Activated CD4-positive, alpha-beta T cell treated with anti-CD3 and anti-CD28 coated beads, Interleukin-2, amount 10 ng/mL, durations not matched to agents 7 days and 5 days (primary cell): ENCODE results near the gene ATRAID. TPM values are rescaled to one million over a fixed set of nuclear protein-coding genes. Genes with fewer than 3 reads are reported as not detected.

ENCODE experiments used
- CTCF ChIA-PET: fragments of 350-600 bp; sonication (Branson Sonifier 250); formaldehyde crosslinking; loops from one replicate; lab custom pipeline; 2021; ENCODE audit warnings: antibody characterized with exemption; lab: Charles Lee
- POLR2A ChIA-PET: fragments of 350-600 bp; sonication (Branson Sonifier 250); formaldehyde crosslinking; loops from one replicate; lab custom pipeline; 2021; ENCODE audit warnings: antibody characterized with exemption; lab: Charles Lee
- DNase-seq: peaks from one replicate; pipeline ENCODE4 v3.0.0-alpha.2; 2020
- H3K27ac Mint-ChIP-seq: one replicate; pipeline ENCODE4 v1.8.0; 2021; ENCODE audit warnings: mild to moderate bottlenecking, moderate library complexity, mixed read lengths
- H3K27me3 Mint-ChIP-seq: one replicate; pipeline ENCODE4 v1.8.0; 2021; ENCODE audit warnings: mixed read lengths
- H3K36me3 Mint-ChIP-seq: one replicate; pipeline ENCODE4 v1.8.0; 2021; ENCODE audit warnings: low read depth, mixed read lengths
- H3K4me1 Mint-ChIP-seq: one replicate; pipeline ENCODE4 v1.8.0; 2021; ENCODE audit warnings: mixed read lengths
- H3K4me3 Mint-ChIP-seq: one replicate; pipeline ENCODE4 v1.8.0; 2021; ENCODE audit warnings: mild to moderate bottlenecking, moderate library complexity, mixed read lengths
- H3K9me3 Mint-ChIP-seq: one replicate; pipeline ENCODE4 v1.8.0; 2021; ENCODE audit warnings: mixed read lengths
- total RNA-seq, 2 experiments: library from RNA; stranded (reverse); gene quantifications; one replicate each; pipeline ENCODE4 v1.2.3, GENCODE V29; 2021

ATRAID gene
- total RNA-seq, 2 experiments from 2014 or later: 72.5 to 81.8 TPM

- Mint-ChIP-seq H3K4me3 (peak overlapping the region; percentile 94), H3K9me3 (no peaks in the 10 kb centered on the region), H3K36me3 (peaks cover 47% of the 10 kb centered on the region), H3K27ac (peak overlapping the region; percentile 96), H3K27me3 (no peaks in the 10 kb centered on the region), H3K4me1 (peaks cover 58% of the 10 kb centered on the region)
- no peak for DNase-seq
- ChIA-PET CTCF (interaction anchor here (0.7 kb wide), 1 partner anchor 13 kb away, joined by 3 read pairs; no protein-coding TSS in a partner anchor), POLR2A (interaction anchor here (0.7 kb wide), 1 partner anchor 86 kb away, joined by 3 read pairs; no protein-coding TSS in a partner anchor)
These were observed 4.7 kb downstream of the ATRAID start for GRCh38 chr2:27216416-27217137.

GRCh38 chr2:27217173-27218121 lies 5.6 kb downstream of the ATRAID start, which contains the start of gene CAD:
Gene CAD, plus strand, starts transcription at chr2:27217369. Its CDS starts 183 bp downstream, at chr2:27217552.
- no peaks in the 10 kb centered on the region for H3K27me3 Mint-ChIP-seq

GRCh38 chr2:27218614-27219013 lies 6.8 kb downstream of the ATRAID start:
- Mint-ChIP-seq H3K4me3 (peak overlapping the region; percentile 94), H3K4me1 (peaks cover 49% of the 10 kb centered on the region), H3K9me3 (no peaks in the 10 kb centered on the region), H3K36me3 (peaks cover 57% of the 10 kb centered on the region), H3K27me3 (no peaks in the 10 kb centered on the region), H3K27ac (peak overlapping the region; percentile 96)
- CTCF ChIA-PET: interaction anchor here (1.0 kb wide), 1 partner anchor 28 kb away, joined by 3 read pairs; no protein-coding TSS in a partner anchor
- no peak for DNase-seq
- POLR2A ChIA-PET: no interaction called here

More at GRCh38 chr2:27217173-27218121, 5.6 kb downstream of the ATRAID start, which contains the start of gene CAD:
- Mint-ChIP-seq H3K9me3 (no peaks in the 10 kb centered on the region), H3K4me1 (peaks cover 58% of the 10 kb centered on the region), H3K4me3 (peak within 1 kb of the TSS; percentile 94), H3K27ac (peak within 1 kb of the TSS; percentile 96), H3K36me3 (peaks cover 51% of the 10 kb centered on the region)
- ChIA-PET POLR2A (interaction anchor here (0.7 kb wide), 1 partner anchor 85 kb away, joined by 3 read pairs; no protein-coding TSS in a partner anchor), CTCF (interaction anchor here (0.6 to 1.0 kb wide), 4 partner anchors 14 to 183 kb away, joined by 3 read pairs; no protein-coding TSS in a partner anchor)
- peak; percentile 88 for DNase-seq

- Mint-ChIP-seq H3K4me1 (peaks cover 46% of the 10 kb centered on the region), H3K27ac (no peak overlapping the region), H3K27me3 (no peaks in the 10 kb centered on the region), H3K9me3 (no peaks in the 10 kb centered on the region), H3K4me3 (peak overlapping the region; percentile 94), H3K36me3 (peaks cover 54% of the 10 kb centered on the region)
- POLR2A ChIA-PET: no interaction called here
- CTCF ChIA-PET: no interaction called here
- DNase-seq: no peak
These were observed 7.2 kb downstream of the ATRAID start for GRCh38 chr2:27219091-27219490.

- H3K9me3 Mint-ChIP-seq: no peaks in the 10 kb centered on the region
- POLR2A ChIA-PET: no interaction called here
- CTCF ChIA-PET: no interaction called here
- no peak overlapping the region for H3K4me3 Mint-ChIP-seq
- H3K27me3 Mint-ChIP-seq: no peaks in the 10 kb centered on the region
- peaks cover 61% of the 10 kb centered on the region for H3K36me3 Mint-ChIP-seq
- H3K4me1 Mint-ChIP-seq: peaks cover 42% of the 10 kb centered on the region
- no peak overlapping the region for H3K27ac Mint-ChIP-seq
- DNase-seq: no peak
These were observed 8.2 kb downstream of the ATRAID start for GRCh38 chr2:27220091-27220490.

GRCh38 chr2:27221166-27221565 lies 9.3 kb downstream of the ATRAID start:
- ChIA-PET CTCF (interaction anchor here (0.6 kb wide), 1 partner anchor 735 kb away, joined by 4 read pairs; no protein-coding TSS in a partner anchor), POLR2A (no interaction called here)
- DNase-seq: no peak
- no peaks in the 10 kb centered on the region for H3K27me3 Mint-ChIP-seq
- no peak overlapping the region for H3K27ac Mint-ChIP-seq
- H3K9me3 Mint-ChIP-seq: no peaks in the 10 kb centered on the region
- no peak overlapping the region for H3K4me3 Mint-ChIP-seq
- H3K36me3 Mint-ChIP-seq: peaks cover 60% of the 10 kb centered on the region
- peaks cover 36% of the 10 kb centered on the region for H3K4me1 Mint-ChIP-seq

- H3K9me3 Mint-ChIP-seq: no peaks in the 10 kb centered on the region
- no peak for DNase-seq
- H3K4me1 Mint-ChIP-seq: peaks cover 27% of the 10 kb centered on the region
- H3K4me3 Mint-ChIP-seq: no peak overlapping the region
- POLR2A ChIA-PET: no interaction called here
- no peaks in the 10 kb centered on the region for H3K27me3 Mint-ChIP-seq
- H3K36me3 Mint-ChIP-seq: peaks cover 58% of the 10 kb centered on the region
- CTCF ChIA-PET: interaction anchor here (0.6 to 1.2 kb wide), 2 partner anchors 11 to 66 kb away, joined by 3 read pairs; no protein-coding TSS in a partner anchor
- no peak overlapping the region for H3K27ac Mint-ChIP-seq
These were observed 10.6 kb downstream of the ATRAID start for GRCh38 chr2:27222407-27222806.

GRCh38 chr2:27223416-27223815 lies 11.6 kb downstream of the ATRAID start:
- ChIA-PET POLR2A (no interaction called here), CTCF (interaction anchor here (1.2 kb wide), 2 partner anchors 10 to 18 kb away, joined by 3 read pairs; no protein-coding TSS in a partner anchor)
- DNase-seq: no peak
- Mint-ChIP-seq H3K4me3 (no peak overlapping the region), H3K27me3 (no peaks in the 10 kb centered on the region), H3K36me3 (peaks cover 60% of the 10 kb centered on the region), H3K4me1 (peaks cover 18% of the 10 kb centered on the region), H3K27ac (peak overlapping the region; percentile 36), H3K9me3 (no peaks in the 10 kb centered on the region)

GRCh38 chr2:27225526-27225925 lies 13.7 kb downstream of the ATRAID start:
- CTCF ChIA-PET: interaction anchor here (0.8 kb wide), 1 partner anchor 54 kb away, joined by 4 read pairs; no protein-coding TSS in a partner anchor
- no peaks in the 10 kb centered on the region for H3K9me3 Mint-ChIP-seq
- no peak for DNase-seq
- H3K4me3 Mint-ChIP-seq: no peak overlapping the region
- POLR2A ChIA-PET: no interaction called here
- H3K27ac Mint-ChIP-seq: no peak overlapping the region
- H3K27me3 Mint-ChIP-seq: no peaks in the 10 kb centered on the region
- peaks cover 4% of the 10 kb centered on the region for H3K4me1 Mint-ChIP-seq
- peaks cover 54% of the 10 kb centered on the region for H3K36me3 Mint-ChIP-seq

- ChIA-PET POLR2A (no interaction called here), CTCF (interaction anchor here (0.6 kb wide), 1 partner anchor 52 kb away, joined by 3 read pairs; no protein-coding TSS in a partner anchor)
- Mint-ChIP-seq H3K4me3 (no peak overlapping the region), H3K27me3 (no peaks in the 10 kb centered on the region), H3K4me1 (no peaks in the 10 kb centered on the region), H3K9me3 (no peaks in the 10 kb centered on the region), H3K27ac (no peak overlapping the region), H3K36me3 (peaks cover 51% of the 10 kb centered on the region)
- no peak for DNase-seq
These were observed 15.7 kb downstream of the ATRAID start for GRCh38 chr2:27227501-27227900.

GRCh38 chr2:27231921-27232320 lies 20.1 kb downstream of the ATRAID start:
- H3K4me3 Mint-ChIP-seq: no peak overlapping the region
- H3K9me3 Mint-ChIP-seq: no peaks in the 10 kb centered on the region
- no peak overlapping the region for H3K27ac Mint-ChIP-seq
- no peak for DNase-seq
- peaks cover 53% of the 10 kb centered on the region for H3K36me3 Mint-ChIP-seq
- POLR2A ChIA-PET: no interaction called here
- H3K27me3 Mint-ChIP-seq: no peaks in the 10 kb centered on the region
- H3K4me1 Mint-ChIP-seq: no peaks in the 10 kb centered on the region
- CTCF ChIA-PET: interaction anchor here (1.1 kb wide), 2 partner anchors 17 to 80 kb away, joined by 3 read pairs; no protein-coding TSS in a partner anchor

GRCh38 chr2:27233341-27233740 lies 21.5 kb downstream of the ATRAID start:
- Mint-ChIP-seq H3K27me3 (no peaks in the 10 kb centered on the region), H3K4me1 (no peaks in the 10 kb centered on the region), H3K27ac (no peak overlapping the region), H3K36me3 (peaks cover 49% of the 10 kb centered on the region), H3K9me3 (no peaks in the 10 kb centered on the region), H3K4me3 (no peak overlapping the region)
- DNase-seq: no peak
- CTCF ChIA-PET: interaction anchor here (1.0 to 2.3 kb wide), 3 partner anchors 10 to 34 kb away, joined by 3 to 12 read pairs (median 3); no protein-coding TSS in a partner anchor
- POLR2A ChIA-PET: interaction anchor here (0.6 kb wide), 1 partner anchor 180 kb away, joined by 12 read pairs; no protein-coding TSS in a partner anchor
